Motor neuron (in vitro differentiated cells): Measurements from ENCODE around the gene RAP1A. TPM values are rescaled to one million over a fixed set of nuclear protein-coding genes. Genes with fewer than 3 reads are reported as not detected.

Experiments used
- ATAC-seq, 8 experiments: fragments of 200-7000 bp; cut with Tn5 transposase; replicated peaks in 6 of 8; 2 replicates each; pipeline ENCODE4 v1.8.0; 2021; ENCODE audit warnings: mild to moderate bottlenecking in 8 of 8, moderate library complexity in 8 of 8
- H3K27ac ChIP-seq, 2 donors: fragments of 250-450 bp; sonication (Bioruptor Pico); 2 replicates each; pipeline ENCODE4 v1.9.0; 2021; ENCODE audit warnings: antibody characterized with exemption in 2 of 2, mild to moderate bottlenecking in 2 of 2, moderate library complexity in 1 of 2
- H3K4me1 ChIP-seq, 2 donors: fragments of 250-450 bp; sonication (Bioruptor Pico); replicated peaks in 1 of 2; 2 replicates each; pipeline ENCODE4 v1.6.1; 2021; ENCODE audit warnings: antibody characterized with exemption in 2 of 2, mild to moderate bottlenecking in 2 of 2, moderate library complexity in 1 of 2
- H3K4me3 ChIP-seq, 5 donors: fragments of 250-450 bp; sonication (Bioruptor Pico); 2 replicates each; pipeline ENCODE4 v1.9.0; 2021; ENCODE audit warnings: antibody characterized with exemption in 5 of 5, mild to moderate bottlenecking in 5 of 5, moderate library complexity in 4 of 5
- WGBS, 10 experiments: fragments of 450-650 bp; shearing (Covaris generic); methylation state at CpG; one replicate each; pipeline ENCODE4 v1.0.0; 2022; 5-methylcytosine and 5-hydroxymethylcytosine counted together
- in situ Hi-C, 9 experiments: fragments of 400-800 bp; cut with MboI; loops; one replicate each; pipeline ENCODE4 v1.15.0; 2021; ENCODE audit warnings: low sequenced_read_pairs in 9 of 9, low pct_unique_long_range_greater_than_20kb in 2 of 9; ENCODE audit not compliant: unreplicated experiment in 9 of 9
- total RNA-seq, 8 experiments: library from RNA; unstranded; fragments of 300-600 nt; gene quantifications; 2 replicates each; pipeline versions ENCODE4 v1.2.3 to v1.2.4, GENCODE V29; 2022

RAP1A gene
- total RNA-seq, 8 experiments from 2014 or later = 15.2 to 42.6 (median 26.3) TPM

- no peak overlapping the region for H3K27ac ChIP-seq
- in situ Hi-C loops = no loop called here
- H3K4me1 ChIP-seq = no peaks in the 10 kb centered on the region
- no peak for ATAC-seq
- no peak overlapping the region for H3K4me3 ChIP-seq
- 92 to 100% (median 100%) methylated on average over 1 to 3 of the region's 3 CpGs; no CpG with 5 or more reads in 1 of the 10 experiments for WGBS, 10 experiments
These were observed 24.1 kb downstream of the RAP1A start for GRCh38 chr1:111643696-111644095.

- in situ Hi-C loops = no loop called here
- H3K27ac ChIP-seq = no peak overlapping the region
- no peaks in the 10 kb centered on the region for H3K4me1 ChIP-seq
- WGBS, 10 experiments = 82 to 100% (median 100%) methylated on average over 1 of the region's 1 CpG; no CpG with 5 or more reads in 5 of the 10 experiments
- ATAC-seq = no peak
- H3K4me3 ChIP-seq = no peak overlapping the region
These were observed 24.9 kb downstream of the RAP1A start for GRCh38 chr1:111644506-111644905.

- in situ Hi-C loops = no loop called here
- WGBS, 10 experiments = 86 to 100% (median 100%) methylated on average over 1 of the region's 1 CpG; no CpG with 5 or more reads in 2 of the 10 experiments
- no peak for ATAC-seq
These were observed 28.1 kb downstream of the RAP1A start for GRCh38 chr1:111647736-111648135.

GRCh38 chr1:111648806-111649205 lies 29.2 kb downstream of the RAP1A start:
- ATAC-seq = no peak
- 88 to 100% (median 100%) methylated on average over 2 to 7 of the region's 7 CpGs; no CpG with 5 or more reads in 3 of the 10 experiments for WGBS, 10 experiments
- Histone ChIP-seq H3K4me1 (no peaks in the 10 kb centered on the region), H3K4me3 (no peak overlapping the region), H3K27ac (no peak overlapping the region)
- in situ Hi-C loops = no loop called here

More at GRCh38 chr1:111647736-111648135, 28.1 kb downstream of the RAP1A start:
- Histone ChIP-seq H3K4me1 (no peaks in the 10 kb centered on the region), H3K27ac (no peak overlapping the region), H3K4me3 (no peak overlapping the region)

GRCh38 chr1:111649227-111649626 lies 29.6 kb downstream of the RAP1A start:
- no peak overlapping the region for H3K27ac ChIP-seq
- WGBS, 10 experiments = 50 to 100% (median 88%) methylated on average over 1 to 10 of the region's 10 CpGs; no CpG with 5 or more reads in 1 of the 10 experiments
- no peak for ATAC-seq
- in situ Hi-C loops = no loop called here
- no peak overlapping the region for H3K4me3 ChIP-seq
- no peaks in the 10 kb centered on the region for H3K4me1 ChIP-seq

GRCh38 chr1:111649648-111650047 lies 30.1 kb downstream of the RAP1A start:
- Histone ChIP-seq H3K4me1 (no peaks in the 10 kb centered on the region), H3K4me3 (no peak overlapping the region), H3K27ac (no peak overlapping the region)
- in situ Hi-C loops = loop anchor here in 3 of 9 experiments (10.0 to 25.0 kb wide), 3 partner anchors 135 to 145 kb away; partner anchors contain the start of genes ADORA3 (in 2 of the 3) and TMIGD3 (in 2 of the 3)
- no peak for ATAC-seq
- 80 to 100% (median 100%) methylated on average over 1 of the region's 1 CpG; no CpG with 5 or more reads in 3 of the 10 experiments for WGBS, 10 experiments

- Histone ChIP-seq H3K27ac (no peak overlapping the region), H3K4me3 (no peak overlapping the region), H3K4me1 (peaks cover 0 to 3% of the 10 kb centered on the region in 2 donors)
- ATAC-seq = no peak
- 80 to 100% (median 100%) methylated on average over 1 of the region's 1 CpG; no CpG with 5 or more reads in 1 of the 10 experiments for WGBS, 10 experiments
- in situ Hi-C loops = loop anchor here in 3 of 9 experiments (10.0 to 25.0 kb wide), 3 partner anchors 139 to 149 kb away; partner anchors contain the start of genes ADORA3 (in 2 of the 3) and TMIGD3 (in 2 of the 3)
These were observed 34.1 kb downstream of the RAP1A start for GRCh38 chr1:111653709-111654108.

- Histone ChIP-seq H3K4me1 (peaks cover 0 to 3% of the 10 kb centered on the region in 2 donors), H3K4me3 (no peak overlapping the region), H3K27ac (no peak overlapping the region)
- in situ Hi-C loops = loop anchor here in 3 of 9 experiments (10.0 to 25.0 kb wide), 3 partner anchors 140 to 150 kb away; partner anchors contain the start of genes ADORA3 (in 2 of the 3) and TMIGD3 (in 2 of the 3)
- 71 to 100% (median 85%) methylated on average over 2 to 4 of the region's 4 CpGs; no CpG with 5 or more reads in 3 of the 10 experiments for WGBS, 10 experiments
- no peak for ATAC-seq
These were observed 35.2 kb downstream of the RAP1A start for GRCh38 chr1:111654839-111655238.

- Histone ChIP-seq H3K4me1 (peaks cover 0 to 3% of the 10 kb centered on the region in 2 donors), H3K27ac (no peak overlapping the region), H3K4me3 (no peak overlapping the region)
- ATAC-seq = peak in 2 of 8 experiments; percentile 25 to 47
- in situ Hi-C loops = loop anchor here in 3 of 9 experiments (10.0 to 25.0 kb wide), 3 partner anchors 142 to 152 kb away; partner anchors contain the start of genes ADORA3 (in 2 of the 3) and TMIGD3 (in 2 of the 3)
- 31 to 100% (median 75%) methylated on average over 2 to 5 of the region's 5 CpGs for WGBS, 10 experiments
These were observed 36.8 kb downstream of the RAP1A start for GRCh38 chr1:111656086-111657017.

GRCh38 chr1:111658622-111659021 lies 39.0 kb downstream of the RAP1A start:
- H3K4me3 ChIP-seq = no peak overlapping the region
- WGBS, 10 experiments = 71 to 96% (median 89%) methylated on average over 1 to 5 of the region's 5 CpGs
- H3K27ac ChIP-seq = peak overlapping the region in 1 of 2 donors; percentile 31
- no peak for ATAC-seq
- H3K4me1 ChIP-seq = peaks cover 0 to 3% of the 10 kb centered on the region in 2 donors
- in situ Hi-C loops = loop anchor here in 3 of 9 experiments (10.0 to 25.0 kb wide), 3 partner anchors 144 to 154 kb away; partner anchors contain the start of genes ADORA3 (in 2 of the 3) and TMIGD3 (in 2 of the 3)

GRCh38 chr1:111660204-111661150 lies 40.9 kb downstream of the RAP1A start:
- Histone ChIP-seq H3K4me3 (no peak overlapping the region), H3K27ac (no peak overlapping the region), H3K4me1 (peaks cover 0 to 3% of the 10 kb centered on the region in 2 donors)
- in situ Hi-C loops = loop anchor here in 1 of 9 experiments (25.0 kb wide), 1 partner anchor 148 kb away; the partner anchor contains the start of genes ADORA3 and TMIGD3
- WGBS, 10 experiments = 32 to 97% (median 80%) methylated on average over 3 to 5 of the region's 5 CpGs
- ATAC-seq = no peak

GRCh38 chr1:111664652-111665051 lies 45.1 kb downstream of the RAP1A start:
- Histone ChIP-seq H3K27ac (no peak overlapping the region), H3K4me1 (no peaks in the 10 kb centered on the region), H3K4me3 (no peak overlapping the region)
- ATAC-seq = peak in 3 of 8 experiments; percentile 20 to 51 (median 23)
- WGBS, 10 experiments = 22 to 100% (median 85%) methylated on average over 1 of the region's 1 CpG; no CpG with 5 or more reads in 4 of the 10 experiments
- in situ Hi-C loops = loop anchor here in 1 of 9 experiments (25.0 kb wide), 1 partner anchor 152 kb away; the partner anchor contains the start of genes ADORA3 and TMIGD3
